Measurements from ENCODE around the gene MARCHF2.

MARCHF2 gene

GRCh38 chr19:8398311-8398771 lies 14.8 kb upstream of the MARCHF2 start:
- TF ChIP-seq CSRNP3 (CRISPR knock-in tag; IDR thresholded peaks at IDR 0.05), result no peak
- TF ChIP-seq ZNF565 (CRISPR knock-in tag; conservative IDR thresholded peaks at IDR 0.05; ENCODE audit: low read depth), result no peak
- no peak for TF ChIP-seq PATZ1 (CRISPR knock-in tag; IDR thresholded peaks at IDR 0.05; ENCODE audit: borderline replicate concordance)
- TF ChIP-seq ZFP3 (CRISPR knock-in tag; IDR thresholded peaks at IDR 0.05), result no peak
- no peak for ATAC-seq

GRCh38 chr19:8399681-8400188 lies 13.4 kb upstream of the MARCHF2 start:
- ATAC-seq, result no peak
- TF ChIP-seq BACH2 (CRISPR knock-in tag; IDR thresholded peaks at IDR 0.05; ENCODE audit: borderline replicate concordance) (no peak), ZNF70 (CRISPR knock-in tag; IDR thresholded peaks at IDR 0.05) (no peak), CSDC2 (CRISPR knock-in tag; IDR thresholded peaks at IDR 0.05) (no peak), ZFP3 (CRISPR knock-in tag; IDR thresholded peaks at IDR 0.05) (peak; percentile 90), ZNF565 (CRISPR knock-in tag; conservative IDR thresholded peaks at IDR 0.05; ENCODE audit: low read depth) (no peak), ESRRG (CRISPR knock-in tag; IDR thresholded peaks at IDR 0.05) (no peak)

- TF ChIP-seq PPARA (CRISPR knock-in tag; IDR thresholded peaks at IDR 0.05; ENCODE audit: borderline replicate concordance), result no peak
- TF ChIP-seq CSRNP3 (CRISPR knock-in tag; IDR thresholded peaks at IDR 0.05), result no peak
- TF ChIP-seq ZNF565 (CRISPR knock-in tag; conservative IDR thresholded peaks at IDR 0.05; ENCODE audit: low read depth), result no peak
- no peak for TF ChIP-seq ARNTL (CRISPR knock-in tag; IDR thresholded peaks at IDR 0.05; ENCODE audit: borderline replicate concordance, low read depth)
- TF ChIP-seq OSR1 (CRISPR knock-in tag; IDR thresholded peaks at IDR 0.05), result no peak
- TF ChIP-seq CREB5 (CRISPR knock-in tag; IDR thresholded peaks at IDR 0.05; ENCODE audit: low read depth), result no peak
These were observed 11.1 kb upstream of the MARCHF2 start for GRCh38 chr19:8401981-8402411.

GRCh38 chr19:8403098-8403819 lies 9.8 kb upstream of the MARCHF2 start:
- TF ChIP-seq TCF4 (CRISPR knock-in tag; IDR thresholded peaks at IDR 0.05; ENCODE audit: borderline replicate concordance) (no peak), CREB5 (CRISPR knock-in tag; IDR thresholded peaks at IDR 0.05; ENCODE audit: low read depth) (no peak), RARB (CRISPR knock-in tag; IDR thresholded peaks at IDR 0.05) (no peak), TOX (CRISPR knock-in tag; IDR thresholded peaks at IDR 0.05; ENCODE audit: borderline replicate concordance) (no peak), ARNTL (CRISPR knock-in tag; IDR thresholded peaks at IDR 0.05; ENCODE audit: borderline replicate concordance, low read depth) (no peak), POU6F1 (CRISPR knock-in tag; IDR thresholded peaks at IDR 0.05; ENCODE audit: borderline replicate concordance, low read depth) (no peak), ZNF565 (CRISPR knock-in tag; conservative IDR thresholded peaks at IDR 0.05; ENCODE audit: low read depth) (no peak), GLIS3 (CRISPR knock-in tag; IDR thresholded peaks at IDR 0.05) (no peak), ZFP30 (CRISPR knock-in tag; IDR thresholded peaks at IDR 0.05) (no peak), PPARA (CRISPR knock-in tag; IDR thresholded peaks at IDR 0.05; ENCODE audit: borderline replicate concordance) (no peak), OSR1 (CRISPR knock-in tag; IDR thresholded peaks at IDR 0.05) (no peak), BACH2 (CRISPR knock-in tag; IDR thresholded peaks at IDR 0.05; ENCODE audit: borderline replicate concordance) (no peak), ISL1 (CRISPR knock-in tag; IDR thresholded peaks at IDR 0.05) (no peak), SNAI2 (CRISPR knock-in tag; IDR thresholded peaks at IDR 0.05) (no peak), ESRRG (CRISPR knock-in tag; IDR thresholded peaks at IDR 0.05) (no peak), PATZ1 (CRISPR knock-in tag; IDR thresholded peaks at IDR 0.05; ENCODE audit: borderline replicate concordance) (no peak)
- ATAC-seq, result no peak

More at GRCh38 chr19:8401981-8402411, 11.1 kb upstream of the MARCHF2 start:
- ATAC-seq, result no peak
